ENCODE measurements around the gene TCEA2.

The TCEA2 gene

GRCh38 chr20:64043768-64044167, 19.2 kb upstream of the TCEA2 start:
- Histone ChIP-seq H3K36me3 (ENCODE audit: insufficient read depth, low read length) (peaks cover 13% of the 10 kb centered on the region), H3K9me3 (ENCODE audit: low read depth, low read length) (no peaks in the 10 kb centered on the region), H3K9ac (ENCODE audit: insufficient read length) (no peak overlapping the region), H3K27ac (peak overlapping the region; percentile 97), H3K4me3 (no peak overlapping the region)
- TF ChIP-seq POLR2AphosphoS5 (IDR thresholded peaks at IDR 0.05; ENCODE audit: borderline replicate concordance, low read depth, low read length) (no peak), FOXP2 (optimal IDR thresholded peaks at IDR 0.05; ENCODE audit: control extremely low read depth, extremely low read length, insufficient read depth) (no peak), EZH2 (IDR thresholded peaks at IDR 0.05) (no peak)
- DNase-seq (ENCODE audit: low read depth, low spot score): no peak

GRCh38 chr20:64044484-64045247, 18.3 kb upstream of the TCEA2 start:
- Histone ChIP-seq H3K9me3 (ENCODE audit: low read depth, low read length) (no peaks in the 10 kb centered on the region), H3K9ac (ENCODE audit: insufficient read length) (peak overlapping the region; percentile 26), H3K36me3 (ENCODE audit: insufficient read depth, low read length) (peaks cover 13% of the 10 kb centered on the region), H3K4me3 (peak overlapping the region; percentile 64), H3K27ac (peak overlapping the region; percentile 97)
- DNase-seq (ENCODE audit: low read depth, low spot score): no peak
- no peak for TF ChIP-seq EZH2 (IDR thresholded peaks at IDR 0.05)

GRCh38 chr20:64045346-64046011, 17.5 kb upstream of the TCEA2 start:
- H3K4me3 ChIP-seq: peak overlapping the region; percentile 64
- DNase-seq (ENCODE audit: low read depth, low spot score): no peak
- H3K9ac ChIP-seq (ENCODE audit: insufficient read length): peak overlapping the region; percentile 26
- H3K9me3 ChIP-seq (ENCODE audit: low read depth, low read length): no peaks in the 10 kb centered on the region
- peaks cover 13% of the 10 kb centered on the region for H3K36me3 ChIP-seq (ENCODE audit: insufficient read depth, low read length)
- peak overlapping the region; percentile 97 for H3K27ac ChIP-seq
- no peak for TF ChIP-seq FOXP2 (optimal IDR thresholded peaks at IDR 0.05; ENCODE audit: control extremely low read depth, extremely low read length, insufficient read depth)
- TF ChIP-seq POLR2AphosphoS5 (IDR thresholded peaks at IDR 0.05; ENCODE audit: borderline replicate concordance, low read depth, low read length): no peak
- no peak for TF ChIP-seq EZH2 (IDR thresholded peaks at IDR 0.05)

GRCh38 chr20:64047046-64047389, 16.0 kb upstream of the TCEA2 start:
- no peak for TF ChIP-seq EZH2 (IDR thresholded peaks at IDR 0.05)
- TF ChIP-seq POLR2AphosphoS5 (IDR thresholded peaks at IDR 0.05; ENCODE audit: borderline replicate concordance, low read depth, low read length): no peak
- TF ChIP-seq FOXP2 (optimal IDR thresholded peaks at IDR 0.05; ENCODE audit: control extremely low read depth, extremely low read length, insufficient read depth): no peak
- H3K27ac ChIP-seq: no peak overlapping the region

GRCh38 chr20:64047968-64048401, 15.0 kb upstream of the TCEA2 start:
- Histone ChIP-seq H3K9ac (ENCODE audit: insufficient read length) (peak overlapping the region; percentile 74), H3K27ac (0 out of 2 replicates have a peak overlapping the region, but pooled peaks have one; percentile 13), H3K9me3 (ENCODE audit: low read depth, low read length) (no peaks in the 10 kb centered on the region), H3K4me3 (peak overlapping the region; percentile 83), H3K36me3 (ENCODE audit: insufficient read depth, low read length) (peaks cover 13% of the 10 kb centered on the region)
- TF ChIP-seq FOXP2 (optimal IDR thresholded peaks at IDR 0.05; ENCODE audit: control extremely low read depth, extremely low read length, insufficient read depth): no peak
- no peak for TF ChIP-seq POLR2AphosphoS5 (IDR thresholded peaks at IDR 0.05; ENCODE audit: borderline replicate concordance, low read depth, low read length)
- TF ChIP-seq EZH2 (IDR thresholded peaks at IDR 0.05): no peak
- no peak for DNase-seq (ENCODE audit: low read depth, low spot score)

More at GRCh38 chr20:64047046-64047389, 16.0 kb upstream of the TCEA2 start:
- Histone ChIP-seq H3K4me3 (peak overlapping the region; percentile 83), H3K9ac (ENCODE audit: insufficient read length) (no peak overlapping the region), H3K36me3 (ENCODE audit: insufficient read depth, low read length) (peaks cover 13% of the 10 kb centered on the region), H3K9me3 (ENCODE audit: low read depth, low read length) (no peaks in the 10 kb centered on the region)
- no peak for DNase-seq (ENCODE audit: low read depth, low spot score)

GRCh38 chr20:64048402-64049044, 14.5 kb upstream of the TCEA2 start:
- H3K36me3 ChIP-seq (ENCODE audit: insufficient read depth, low read length): peaks cover 13% of the 10 kb centered on the region
- no peaks in the 10 kb centered on the region for H3K9me3 ChIP-seq (ENCODE audit: low read depth, low read length)
- TF ChIP-seq EZH2 (IDR thresholded peaks at IDR 0.05): no peak
- TF ChIP-seq POLR2AphosphoS5 (IDR thresholded peaks at IDR 0.05; ENCODE audit: borderline replicate concordance, low read depth, low read length): no peak
- no peak for TF ChIP-seq FOXP2 (optimal IDR thresholded peaks at IDR 0.05; ENCODE audit: control extremely low read depth, extremely low read length, insufficient read depth)
- DNase-seq (ENCODE audit: low read depth, low spot score): no peak
- H3K9ac ChIP-seq (ENCODE audit: insufficient read length): peak overlapping the region; percentile 74
- H3K4me3 ChIP-seq: peak overlapping the region; percentile 83
- 0 out of 2 replicates have a peak overlapping the region, but pooled peaks have one; percentile 19 for H3K27ac ChIP-seq

- H3K9ac ChIP-seq (ENCODE audit: insufficient read length): peak within 1 kb of the TSS; percentile 74
Observed at GRCh38 chr20:64049060-64049877, 13.7 kb upstream of the TCEA2 start, which contains the start of gene SOX18. Gene SOX18, minus strand, starts transcription at chr20:64049639. Its CDS starts 123 bp downstream, at chr20:64049516.

More at GRCh38 chr20:64049060-64049877, 13.7 kb upstream of the TCEA2 start, which contains the start of gene SOX18:
- H3K9me3 ChIP-seq (ENCODE audit: low read depth, low read length): no peaks in the 10 kb centered on the region
- TF ChIP-seq FOXP2 (optimal IDR thresholded peaks at IDR 0.05; ENCODE audit: control extremely low read depth, extremely low read length, insufficient read depth) (no peak), POLR2AphosphoS5 (IDR thresholded peaks at IDR 0.05; ENCODE audit: borderline replicate concordance, low read depth, low read length) (no peak; the same call in 1 of the 2 replicates), EZH2 (IDR thresholded peaks at IDR 0.05) (no peak)
- peak within 1 kb of the TSS; percentile 87 for H3K27ac ChIP-seq
- H3K36me3 ChIP-seq (ENCODE audit: insufficient read depth, low read length): peaks cover 13% of the 10 kb centered on the region
- DNase-seq (ENCODE audit: low read depth, low spot score): no peak
- peak within 1 kb of the TSS; percentile 83 for H3K4me3 ChIP-seq

Data from SK-N-MC (cell line).